Measurements from ENCODE around the gene ISL1. TPM values are rescaled to one million over a fixed set of nuclear protein-coding genes. Genes with fewer than 3 reads are reported as not detected.
A peak's percentile ranks its signal among the peaks of the same experiment; 100 is the strongest.

ISL1 gene
- total RNA-seq (not detected), polyA plus RNA-seq (not detected)
- long read RNA-seq, donor 1, partial matches to known transcripts = 0 of 1 reads
- long read RNA-seq, donor 1, other reads (novel, unspliced or antisense) = 0 of 1 reads
- long read RNA-seq, donor 2 = 0 reads
- long read RNA-seq, donor 3 = 0 reads

GRCh38 chr5:51383131-51384121, at the start of gene ISL1:
ISL1 (plus strand) TSS chr5:51383448; CDS start chr5:51383672, 224 bp downstream.
- Histone ChIP-seq H3K4me1 (ENCODE audit: insufficient read depth) (peaks cover 6% of the 10 kb centered on the region), H3K36me3 (no peaks in the 10 kb centered on the region), H3K27ac (no peak within 1 kb of the TSS), H3K4me3 (no peak within 1 kb of the TSS), H3K9me3 (no peaks in the 10 kb centered on the region), H3K27me3 (no peaks in the 10 kb centered on the region)
- TF ChIP-seq, protein P1, sequence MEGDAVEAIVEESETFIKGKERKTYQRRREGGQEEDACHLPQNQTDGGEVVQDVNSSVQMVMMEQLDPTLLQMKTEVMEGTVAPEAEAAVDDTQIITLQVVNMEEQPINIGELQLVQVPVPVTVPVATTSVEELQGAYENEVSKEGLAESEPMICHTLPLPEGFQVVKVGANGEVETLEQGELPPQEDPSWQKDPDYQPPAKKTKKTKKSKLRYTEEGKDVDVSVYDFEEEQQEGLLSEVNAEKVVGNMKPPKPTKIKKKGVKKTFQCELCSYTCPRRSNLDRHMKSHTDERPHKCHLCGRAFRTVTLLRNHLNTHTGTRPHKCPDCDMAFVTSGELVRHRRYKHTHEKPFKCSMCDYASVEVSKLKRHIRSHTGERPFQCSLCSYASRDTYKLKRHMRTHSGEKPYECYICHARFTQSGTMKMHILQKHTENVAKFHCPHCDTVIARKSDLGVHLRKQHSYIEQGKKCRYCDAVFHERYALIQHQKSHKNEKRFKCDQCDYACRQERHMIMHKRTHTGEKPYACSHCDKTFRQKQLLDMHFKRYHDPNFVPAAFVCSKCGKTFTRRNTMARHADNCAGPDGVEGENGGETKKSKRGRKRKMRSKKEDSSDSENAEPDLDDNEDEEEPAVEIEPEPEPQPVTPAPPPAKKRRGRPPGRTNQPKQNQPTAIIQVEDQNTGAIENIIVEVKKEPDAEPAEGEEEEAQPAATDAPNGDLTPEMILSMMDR (IDR thresholded peaks at IDR 0.05) = no peak
- no peak for TF ChIP-seq POLR2A (IDR thresholded peaks at IDR 0.05)
- no peak for TF ChIP-seq EP300 (IDR thresholded peaks at IDR 0.05)
- 1 to 2% (median 2%) methylated on average over 48 to 57 of the region's 57 CpGs for WGBS, 3 donors
- intact Hi-C loops (cut with DNase I) = no loop called here
- DNase-seq = peak in 1 of 5 donors; percentile 33

DNA sequence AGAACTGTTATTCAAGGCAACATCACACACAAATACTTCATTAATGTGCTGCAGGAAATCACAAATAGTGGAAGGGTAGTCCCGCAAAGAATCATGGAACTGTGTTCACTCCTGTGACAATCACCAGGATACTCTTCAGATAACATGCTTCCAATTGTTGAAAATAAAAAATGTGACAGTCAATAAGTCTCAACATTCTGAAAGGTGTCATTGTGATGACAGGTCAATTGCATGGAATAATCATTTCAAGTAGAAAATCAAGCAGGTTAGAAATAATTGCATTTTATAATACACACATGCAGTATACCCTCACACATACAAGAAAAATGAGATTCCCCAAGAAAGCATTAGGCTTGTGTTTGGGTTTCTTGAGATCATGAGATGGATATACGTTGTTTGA, 46.4 kb upstream of the ISL1 start:
- Histone ChIP-seq H3K27me3 (no peaks in the 10 kb centered on the region), H3K4me1 (ENCODE audit: insufficient read depth) (no peaks in the 10 kb centered on the region), H3K27ac (no peak overlapping the region), H3K36me3 (no peaks in the 10 kb centered on the region), H3K9me3 (no peaks in the 10 kb centered on the region), H3K4me3 (no peak overlapping the region)
- 85 to 93% (median 87%) methylated on average over 2 of the region's 2 CpGs for WGBS, 3 donors
- no peak for DNase-seq
- intact Hi-C loops (cut with DNase I) = no loop called here
- no peak for TF ChIP-seq POLR2A (IDR thresholded peaks at IDR 0.05)
- TF ChIP-seq, protein P1 (IDR thresholded peaks at IDR 0.05) = no peak
- TF ChIP-seq EP300 (IDR thresholded peaks at IDR 0.05) = no peak

- Histone ChIP-seq H3K36me3 (no peaks in the 10 kb centered on the region), H3K4me1 (ENCODE audit: insufficient read depth) (no peaks in the 10 kb centered on the region), H3K9me3 (no peaks in the 10 kb centered on the region), H3K4me3 (no peak overlapping the region), H3K27me3 (no peaks in the 10 kb centered on the region), H3K27ac (no peak overlapping the region)
- WGBS, 3 donors = 65 to 71% (median 70%) methylated on average over 2 of the region's 2 CpGs
- TF ChIP-seq, protein P1 (IDR thresholded peaks at IDR 0.05) = no peak
- no peak for TF ChIP-seq POLR2A (IDR thresholded peaks at IDR 0.05)
- TF ChIP-seq EP300 (IDR thresholded peaks at IDR 0.05) = no peak
- intact Hi-C loops (cut with DNase I) = no loop called here
- DNase-seq = no peak
Measured at GRCh38 chr5:51345106-51345505, 38.1 kb upstream of the ISL1 start.

DNA sequence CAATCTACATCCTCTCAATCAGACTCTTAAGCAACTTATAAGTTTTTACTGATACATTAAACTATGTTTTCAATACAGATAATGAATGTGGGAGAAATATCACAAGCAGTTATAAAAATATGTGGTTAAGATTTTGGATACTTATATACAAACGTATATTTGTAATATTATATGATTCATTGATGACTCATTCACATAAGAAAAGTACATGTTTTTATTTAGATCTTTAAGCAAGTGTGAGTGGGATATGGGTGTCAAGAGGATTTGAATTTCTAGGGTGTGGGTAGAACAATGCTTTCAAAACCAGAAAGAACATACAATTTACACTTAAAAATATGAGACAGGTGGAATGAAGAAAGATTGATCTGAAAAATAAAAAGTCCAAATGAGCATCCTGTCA, 36.1 kb upstream of the ISL1 start:
- no peaks in the 10 kb centered on the region for H3K9me3 ChIP-seq
- H3K4me1 ChIP-seq (ENCODE audit: insufficient read depth) = no peaks in the 10 kb centered on the region
- H3K4me3 ChIP-seq = no peak overlapping the region
- DNase-seq = no peak
- H3K36me3 ChIP-seq = no peaks in the 10 kb centered on the region
- intact Hi-C loops (cut with DNase I) = no loop called here
- no peak for TF ChIP-seq POLR2A (IDR thresholded peaks at IDR 0.05)
- TF ChIP-seq EP300 (IDR thresholded peaks at IDR 0.05) = no peak
- TF ChIP-seq, protein P1 (IDR thresholded peaks at IDR 0.05) = no peak
- WGBS, 3 donors = 58 to 70% (median 68%) methylated on average over 1 of the region's 1 CpG
- H3K27ac ChIP-seq = no peak overlapping the region
- H3K27me3 ChIP-seq = no peaks in the 10 kb centered on the region
